Measurements from ENCODE around the gene NEDD9. TPM values are rescaled to one million over a fixed set of nuclear protein-coding genes. Genes with fewer than 3 reads are reported as not detected.

Gene NEDD9
- total and polyA plus RNA-seq, 2 of the 13 experiments (the other 11 are each of a cell fraction or from before 2014, with no cell fraction given): 27.1 to 389 TPM

DNA sequence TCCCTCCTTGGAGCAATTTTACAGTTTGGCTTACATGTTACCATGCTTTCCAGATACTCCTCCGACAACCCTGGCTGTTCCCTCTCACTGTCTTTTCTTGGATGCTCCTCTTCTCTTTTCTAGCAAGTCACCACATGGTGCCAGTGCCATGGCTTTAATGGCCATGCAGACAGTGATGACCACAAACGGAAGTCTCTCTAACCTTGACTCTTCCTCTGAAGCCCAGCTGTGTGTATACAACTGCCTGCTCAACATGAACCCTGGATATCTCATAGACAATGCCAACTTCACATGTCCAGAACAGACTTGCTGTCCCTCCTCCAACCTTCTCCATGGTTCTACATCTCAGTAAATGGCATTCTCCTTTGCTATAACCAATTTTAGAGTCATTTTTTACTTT lies 49.8 kb upstream of the NEDD9 start (continued):
- TF ChIP-seq FOXP1 (IDR thresholded peaks at IDR 0.05): no peak
- peak; percentile 22; the same call in 1 of the 2 replicates for TF ChIP-seq FOXP1 (CRISPR knock-in tag; IDR thresholded peaks at IDR 0.05)
- TF ChIP-seq ZNF550 (CRISPR knock-in tag; IDR thresholded peaks at IDR 0.05; ENCODE audit: borderline replicate concordance): no peak
- TF ChIP-seq, protein P1, sequence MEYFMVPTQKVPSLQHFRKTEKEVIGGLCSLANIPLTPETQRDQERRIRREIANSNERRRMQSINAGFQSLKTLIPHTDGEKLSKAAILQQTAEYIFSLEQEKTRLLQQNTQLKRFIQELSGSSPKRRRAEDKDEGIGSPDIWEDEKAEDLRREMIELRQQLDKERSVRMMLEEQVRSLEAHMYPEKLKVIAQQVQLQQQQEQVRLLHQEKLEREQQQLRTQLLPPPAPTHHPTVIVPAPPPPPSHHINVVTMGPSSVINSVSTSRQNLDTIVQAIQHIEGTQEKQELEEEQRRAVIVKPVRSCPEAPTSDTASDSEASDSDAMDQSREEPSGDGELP (IDR thresholded peaks at IDR 0.05; ENCODE audit: borderline replicate concordance, low read depth): peak; percentile 95
- no peak for TF ChIP-seq ZNF235 (CRISPR knock-in tag; IDR thresholded peaks at IDR 0.05; ENCODE audit: borderline replicate concordance)
- TF ChIP-seq, protein P2, sequence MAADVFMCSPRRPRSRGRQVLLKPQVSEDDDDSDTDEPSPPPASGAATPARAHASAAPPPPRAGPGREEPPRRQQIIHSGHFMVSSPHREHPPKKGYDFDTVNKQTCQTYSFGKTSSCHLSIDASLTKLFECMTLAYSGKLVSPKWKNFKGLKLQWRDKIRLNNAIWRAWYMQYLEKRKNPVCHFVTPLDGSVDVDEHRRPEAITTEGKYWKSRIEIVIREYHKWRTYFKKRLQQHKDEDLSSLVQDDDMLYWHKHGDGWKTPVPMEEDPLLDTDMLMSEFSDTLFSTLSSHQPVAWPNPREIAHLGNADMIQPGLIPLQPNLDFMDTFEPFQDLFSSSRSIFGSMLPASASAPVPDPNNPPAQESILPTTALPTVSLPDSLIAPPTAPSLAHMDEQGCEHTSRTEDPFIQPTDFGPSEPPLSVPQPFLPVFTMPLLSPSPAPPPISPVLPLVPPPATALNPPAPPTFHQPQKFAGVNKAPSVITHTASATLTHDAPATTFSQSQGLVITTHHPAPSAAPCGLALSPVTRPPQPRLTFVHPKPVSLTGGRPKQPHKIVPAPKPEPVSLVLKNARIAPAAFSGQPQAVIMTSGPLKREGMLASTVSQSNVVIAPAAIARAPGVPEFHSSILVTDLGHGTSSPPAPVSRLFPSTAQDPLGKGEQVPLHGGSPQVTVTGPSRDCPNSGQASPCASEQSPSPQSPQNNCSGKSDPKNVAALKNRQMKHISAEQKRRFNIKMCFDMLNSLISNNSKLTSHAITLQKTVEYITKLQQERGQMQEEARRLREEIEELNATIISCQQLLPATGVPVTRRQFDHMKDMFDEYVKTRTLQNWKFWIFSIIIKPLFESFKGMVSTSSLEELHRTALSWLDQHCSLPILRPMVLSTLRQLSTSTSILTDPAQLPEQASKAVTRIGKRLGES (CRISPR knock-in tag; IDR thresholded peaks at IDR 0.05; ENCODE audit: borderline replicate concordance): no peak
- no peak for TF ChIP-seq HOXD1 (CRISPR knock-in tag; IDR thresholded peaks at IDR 0.05)
- TF ChIP-seq, protein P3, sequence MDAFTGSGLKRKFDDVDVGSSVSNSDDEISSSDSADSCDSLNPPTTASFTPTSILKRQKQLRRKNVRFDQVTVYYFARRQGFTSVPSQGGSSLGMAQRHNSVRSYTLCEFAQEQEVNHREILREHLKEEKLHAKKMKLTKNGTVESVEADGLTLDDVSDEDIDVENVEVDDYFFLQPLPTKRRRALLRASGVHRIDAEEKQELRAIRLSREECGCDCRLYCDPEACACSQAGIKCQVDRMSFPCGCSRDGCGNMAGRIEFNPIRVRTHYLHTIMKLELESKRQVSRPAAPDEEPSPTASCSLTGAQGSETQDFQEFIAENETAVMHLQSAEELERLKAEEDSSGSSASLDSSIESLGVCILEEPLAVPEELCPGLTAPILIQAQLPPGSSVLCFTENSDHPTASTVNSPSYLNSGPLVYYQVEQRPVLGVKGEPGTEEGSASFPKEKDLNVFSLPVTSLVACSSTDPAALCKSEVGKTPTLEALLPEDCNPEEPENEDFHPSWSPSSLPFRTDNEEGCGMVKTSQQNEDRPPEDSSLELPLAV (CRISPR knock-in tag; conservative IDR thresholded peaks at IDR 0.05; ENCODE audit: low read depth): no peak
- TF ChIP-seq DMAP1 (CRISPR knock-in tag; IDR thresholded peaks at IDR 0.05): no peak
- peak; percentile 66 for TF ChIP-seq MED1 (CRISPR knock-in tag; IDR thresholded peaks at IDR 0.05)
- no peak for TF ChIP-seq MATR3 (CRISPR knock-in tag; IDR thresholded peaks at IDR 0.05)
- TF ChIP-seq AHR (CRISPR knock-in tag; IDR thresholded peaks at IDR 0.05): no peak
- TF ChIP-seq GZF1 (CRISPR knock-in tag; IDR thresholded peaks at IDR 0.05): no peak
- TF ChIP-seq ZNF564 (CRISPR knock-in tag; IDR thresholded peaks at IDR 0.05): no peak
- TF ChIP-seq ELF3 (CRISPR knock-in tag; IDR thresholded peaks at IDR 0.05): peak; percentile 61; the same call in 1 of the 2 replicates
- no peak for TF ChIP-seq TBX3 (IDR thresholded peaks at IDR 0.05; ENCODE audit: borderline replicate concordance)
- TF ChIP-seq PAF1 (CRISPR knock-in tag; IDR thresholded peaks at IDR 0.05): no peak
- TF ChIP-seq, protein P4, sequence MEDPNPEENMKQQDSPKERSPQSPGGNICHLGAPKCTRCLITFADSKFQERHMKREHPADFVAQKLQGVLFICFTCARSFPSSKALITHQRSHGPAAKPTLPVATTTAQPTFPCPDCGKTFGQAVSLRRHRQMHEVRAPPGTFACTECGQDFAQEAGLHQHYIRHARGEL (CRISPR knock-in tag; IDR thresholded peaks at IDR 0.05): no peak
- no peak for TF ChIP-seq ZNF251 (CRISPR knock-in tag; IDR thresholded peaks at IDR 0.05)

Measured in HepG2 (cell line).